ENCODE results near the gene MAST3. TPM values are rescaled to one million over a fixed set of nuclear protein-coding genes. Genes with fewer than 3 reads are reported as not detected.

The MAST3 gene
- total RNA-seq, 1 donor from 2014 or later: 16.6 TPM

GRCh38 chr19:18150776-18151624 is 53.4 kb downstream of the MAST3 start:
- peaks cover 4% of the 10 kb centered on the region for H3K9me3 Mint-ChIP-seq (ENCODE audit: unreplicated experiment)
- peak overlapping the region; percentile 7 for H3K4me3 Mint-ChIP-seq (ENCODE audit: unreplicated experiment)
- TF ChIP-seq CTCF (IDR thresholded peaks at IDR 0.05; ENCODE audit: partially characterized antibody, unreplicated experiment): no peak
- no peaks in the 10 kb centered on the region for H3K36me3 Mint-ChIP-seq (ENCODE audit: unreplicated experiment)
- H3K27me3 Mint-ChIP-seq (ENCODE audit: unreplicated experiment): peaks cover 7% of the 10 kb centered on the region
- peaks cover 7% of the 10 kb centered on the region for H3K4me1 Mint-ChIP-seq (ENCODE audit: low read depth, unreplicated experiment)
- no peak for DNase-seq
- H3K27ac Mint-ChIP-seq (ENCODE audit: unreplicated experiment): no peak overlapping the region

GRCh38 chr19:18152442-18152816 is 54.9 kb downstream of the MAST3 start:
- H3K4me1 Mint-ChIP-seq (ENCODE audit: low read depth, unreplicated experiment): peaks cover 12% of the 10 kb centered on the region
- no peaks in the 10 kb centered on the region for H3K36me3 Mint-ChIP-seq (ENCODE audit: unreplicated experiment)
- peak overlapping the region; percentile 94 for H3K27ac Mint-ChIP-seq (ENCODE audit: unreplicated experiment)
- peaks cover 6% of the 10 kb centered on the region for H3K27me3 Mint-ChIP-seq (ENCODE audit: unreplicated experiment)
- peaks cover 4% of the 10 kb centered on the region for H3K9me3 Mint-ChIP-seq (ENCODE audit: unreplicated experiment)
- H3K4me3 Mint-ChIP-seq (ENCODE audit: unreplicated experiment): peak overlapping the region; percentile 90
- TF ChIP-seq CTCF (IDR thresholded peaks at IDR 0.05; ENCODE audit: partially characterized antibody, unreplicated experiment): peak; percentile 73
- peak; percentile 99 for DNase-seq

GRCh38 chr19:18152817-18153555 is 55.4 kb downstream of the MAST3 start, which contains the start of gene PIK3R2:
PIK3R2 (plus strand) TSS chr19:18153163; CDS start chr19:18155880, 2,717 bp downstream.
- H3K9me3 Mint-ChIP-seq (ENCODE audit: unreplicated experiment): peaks cover 4% of the 10 kb centered on the region
- H3K4me1 Mint-ChIP-seq (ENCODE audit: low read depth, unreplicated experiment): peaks cover 13% of the 10 kb centered on the region
- peaks cover 6% of the 10 kb centered on the region for H3K27me3 Mint-ChIP-seq (ENCODE audit: unreplicated experiment)
- peak within 1 kb of the TSS; percentile 97 for H3K4me3 Mint-ChIP-seq (ENCODE audit: unreplicated experiment)
- no peaks in the 10 kb centered on the region for H3K36me3 Mint-ChIP-seq (ENCODE audit: unreplicated experiment)
- DNase-seq: peak; percentile 100
- peak within 1 kb of the TSS; percentile 94 for H3K27ac Mint-ChIP-seq (ENCODE audit: unreplicated experiment)
- TF ChIP-seq CTCF (IDR thresholded peaks at IDR 0.05; ENCODE audit: partially characterized antibody, unreplicated experiment): no peak

- H3K36me3 Mint-ChIP-seq (ENCODE audit: unreplicated experiment): no peaks in the 10 kb centered on the region
- peaks cover 6% of the 10 kb centered on the region for H3K27me3 Mint-ChIP-seq (ENCODE audit: unreplicated experiment)
- H3K9me3 Mint-ChIP-seq (ENCODE audit: unreplicated experiment): peaks cover 4% of the 10 kb centered on the region
- peak overlapping the region; percentile 97 for H3K4me3 Mint-ChIP-seq (ENCODE audit: unreplicated experiment)
- peaks cover 13% of the 10 kb centered on the region for H3K4me1 Mint-ChIP-seq (ENCODE audit: low read depth, unreplicated experiment)
- no peak for TF ChIP-seq CTCF (IDR thresholded peaks at IDR 0.05; ENCODE audit: partially characterized antibody, unreplicated experiment)
- no peak for DNase-seq
- H3K27ac Mint-ChIP-seq (ENCODE audit: unreplicated experiment): peak overlapping the region; percentile 46
Measured at GRCh38 chr19:18153556-18154134, 56.1 kb downstream of the MAST3 start.

Data from glutamatergic neuron (in vitro differentiated cells).